HEK293T (cell line): ENCODE measurements around the gene BMP7.

ENCODE experiments used
- CTCF ChIA-PET: fragments of 350-600 bp; formaldehyde crosslinking; extraction: SDS; loops from one replicate; lab custom pipeline; 2021; ENCODE audit warnings: antibody characterized with exemption, inconsistent platforms; lab: Yijun Ruan, JAX
- POLR2A ChIA-PET: fragments of 350-600 bp; formaldehyde crosslinking; extraction: SDS; loops from one replicate; lab custom pipeline; 2020; ENCODE audit warnings: antibody characterized with exemption, inconsistent platforms; lab: Yijun Ruan, JAX
- DNase-seq: peaks from one replicate; pipeline ENCODE4 v3.0.0; 2012; ENCODE audit warnings: mixed read lengths; ENCODE audit errors: extremely low spot score
- ARNT ChIP-seq: fragments of 450-650 bp; IDR thresholded peaks from 2 replicates; pipeline ENCODE4 v1.6.1; 2017; ENCODE audit warnings: mild to moderate bottlenecking
- BHLHE40 ChIP-seq: fragments of 450-650 bp; IDR thresholded peaks from 2 replicates; pipeline ENCODE4 v1.6.1; 2016; ENCODE audit warnings: mild to moderate bottlenecking, moderate library complexity, borderline replicate concordance
- CTBP1 ChIP-seq: fragments of 450-650 bp; IDR thresholded peaks from 2 replicates; pipeline ENCODE4 v1.6.1; 2016; ENCODE audit warnings: borderline replicate concordance
- ELF4 ChIP-seq: fragments of 450-650 bp; IDR thresholded peaks from 2 replicates; pipeline ENCODE4 v1.6.1; 2017; ENCODE audit warnings: antibody characterized with exemption
- FOXA1 ChIP-seq: fragments of 450-650 bp; IDR thresholded peaks from 2 replicates; pipeline ENCODE4 v1.6.1; 2016; ENCODE audit warnings: mild to moderate bottlenecking
- FOXK2 ChIP-seq: fragments of 450-650 bp; IDR thresholded peaks from 2 replicates; pipeline ENCODE4 v1.6.1; 2016; ENCODE audit warnings: mild to moderate bottlenecking
- FOXM1 ChIP-seq: fragments of 450-650 bp; IDR thresholded peaks from 2 replicates; pipeline ENCODE4 v1.6.1; 2017; ENCODE audit warnings: mild to moderate bottlenecking, borderline replicate concordance
- HDGF ChIP-seq: fragments of 450-650 bp; IDR thresholded peaks from 2 replicates; pipeline ENCODE4 v1.6.1; 2017; ENCODE audit warnings: antibody characterized with exemption, borderline replicate concordance
- L3MBTL2 ChIP-seq: fragments of 450-650 bp; conservative IDR thresholded peaks from 2 replicates; pipeline ENCODE4 v1.6.1; 2016; ENCODE audit warnings: mild to moderate bottlenecking
- LEF1 ChIP-seq: fragments of 450-650 bp; IDR thresholded peaks from 2 replicates; pipeline ENCODE4 v1.6.1; 2017; ENCODE audit warnings: mild to moderate bottlenecking, borderline replicate concordance
- NFRKB ChIP-seq: fragments of 450-650 bp; IDR thresholded peaks from 2 replicates; pipeline ENCODE4 v1.6.1; 2016; ENCODE audit warnings: mild to moderate bottlenecking, moderate library complexity
- PKNOX1 ChIP-seq: fragments of 450-650 bp; IDR thresholded peaks from 2 replicates; pipeline ENCODE4 v1.6.1; 2016
- SP1 ChIP-seq: fragments of 450-650 bp; IDR thresholded peaks from 2 replicates; pipeline ENCODE4 v1.6.1; 2017
- SUZ12 ChIP-seq: fragments of 450-650 bp; IDR thresholded peaks from 2 replicates; pipeline ENCODE4 v1.6.1; 2016; ENCODE audit warnings: mild to moderate bottlenecking
- TARDBP ChIP-seq: fragments of 450-650 bp; IDR thresholded peaks from 2 replicates; pipeline ENCODE4 v1.6.1; 2016
- ZNF384 ChIP-seq: fragments of 450-650 bp; IDR thresholded peaks from 2 replicates; pipeline ENCODE4 v1.6.1; 2016

BMP7 gene

GRCh38 chr20:57147185-57147584, 119.3 kb downstream of the BMP7 start:
- DNase-seq: no peak
- ChIA-PET POLR2A (no interaction called here), CTCF (no interaction called here)
- TF ChIP-seq HDGF (no peak), CTBP1 (no peak), TARDBP (no peak), FOXA1 (no peak), BHLHE40 (no peak), SUZ12 (no peak), ELF4 (no peak), PKNOX1 (no peak)

GRCh38 chr20:57146155-57146554, 120.3 kb downstream of the BMP7 start:
- ChIA-PET POLR2A (no interaction called here), CTCF (no interaction called here)
- no peak for TF ChIP-seq FOXK2
- TF ChIP-seq LEF1: no peak
- TF ChIP-seq SUZ12: no peak
- TF ChIP-seq ARNT: no peak
- TF ChIP-seq CTBP1: no peak
- no peak for TF ChIP-seq TARDBP
- TF ChIP-seq FOXA1: no peak
- TF ChIP-seq L3MBTL2: no peak
- no peak for DNase-seq

GRCh38 chr20:57145089-57145631, 121.3 kb downstream of the BMP7 start:
- ChIA-PET POLR2A (no interaction called here), CTCF (no interaction called here)
- no peak for TF ChIP-seq PKNOX1
- TF ChIP-seq LEF1: no peak
- no peak for TF ChIP-seq SUZ12
- no peak for TF ChIP-seq ARNT
- TF ChIP-seq L3MBTL2: no peak
- DNase-seq: no peak

GRCh38 chr20:57143173-57143572, 123.3 kb downstream of the BMP7 start:
- ChIA-PET POLR2A (no interaction called here), CTCF (no interaction called here)
- DNase-seq: no peak
- TF ChIP-seq FOXK2 (no peak), SP1 (no peak), BHLHE40 (no peak), FOXM1 (no peak), ARNT (no peak), L3MBTL2 (no peak), TARDBP (no peak), SUZ12 (no peak), NFRKB (no peak), ZNF384 (no peak), CTBP1 (no peak), LEF1 (no peak), PKNOX1 (no peak), HDGF (no peak), FOXA1 (no peak), ELF4 (no peak)

- DNase-seq: no peak
- TF ChIP-seq ELF4 (no peak), SP1 (no peak), HDGF (no peak), NFRKB (no peak), SUZ12 (no peak), ARNT (no peak), TARDBP (no peak), PKNOX1 (no peak), CTBP1 (no peak)
- ChIA-PET CTCF (no interaction called here), POLR2A (no interaction called here)
Measured at GRCh38 chr20:57142667-57143066, 123.8 kb downstream of the BMP7 start.

- POLR2A ChIA-PET: no interaction called here
- DNase-seq: no peak
- no peak for TF ChIP-seq FOXK2
- no peak for TF ChIP-seq SP1
- no peak for TF ChIP-seq SUZ12
- no peak for TF ChIP-seq HDGF
- TF ChIP-seq TARDBP: no peak
- TF ChIP-seq ZNF384: no peak
- CTCF ChIA-PET: interaction anchor here (1.1 kb wide), 1 partner anchor 205 kb away, joined by 4 read pairs; no protein-coding TSS in a partner anchor
Measured at GRCh38 chr20:57141492-57141891, 124.9 kb downstream of the BMP7 start.
